K562 (cell line): ENCODE measurements around the gene CITED2. TPM values are rescaled to one million over a fixed set of nuclear protein-coding genes. Genes with fewer than 3 reads are reported as not detected.

Experiments
- BRD4 ChIP-seq: fragments of 200-600 bp; sonication (generic); IDR thresholded peaks from 2 replicates; pipeline ENCODE4 v1.6.1; 2017; ENCODE audit warnings: inconsistent platforms
- ELF4 ChIP-seq: fragments of 450-650 bp; formaldehyde crosslinking; IDR thresholded peaks from 2 replicates; pipeline ENCODE4 v1.4.0; 2022; ENCODE audit warnings: missing genetic modification characterization
- FOXM1 ChIP-seq, 2 experiments: fragments of 450-650 bp in 1 of 2; sonication (generic) in 1 of 2; formaldehyde crosslinking in 1 of 2; IDR thresholded peaks; 2 replicates each; pipeline versions ENCODE4 v1.6.1 to v1.9.0; 2017 to 2022; ENCODE audit warnings: low read depth in 2 of 2, mild to moderate bottlenecking in 2 of 2, missing genetic modification reagents in 1 of 2, moderate library complexity in 1 of 2
- KLF10 ChIP-seq: fragments of 250-450 bp; sonication (Bioruptor Pico); IDR thresholded peaks from 2 replicates; pipeline ENCODE4 v1.6.1; 2021; ENCODE audit warnings: matching md5 sums
- MTA1 ChIP-seq: fragments of 450-650 bp; IDR thresholded peaks from 2 replicates; pipeline ENCODE4 v1.6.1; 2017; ENCODE audit warnings: borderline replicate concordance
- RBBP5 ChIP-seq: fragments of 200-600 bp; sonication (generic); IDR thresholded peaks from 2 replicates; pipeline ENCODE4 v1.6.1; 2012; ENCODE audit warnings: borderline replicate concordance, mild to moderate bottlenecking, low read length, control low read depth, inconsistent platforms; ENCODE audit not compliant: insufficient read depth, poor library complexity, severe bottlenecking
- RFX5 ChIP-seq: IDR thresholded peaks from 2 replicates; pipeline ENCODE4 v1.6.1; 2011; ENCODE audit warnings: low read depth, mild to moderate bottlenecking, improper control_type of control experiment, low read length
- SMARCC2 ChIP-seq: fragments of 450-650 bp; IDR thresholded peaks from 2 replicates; pipeline ENCODE4 v1.6.1; 2017; ENCODE audit warnings: antibody characterized with exemption, moderate library complexity, mild to moderate bottlenecking, low read depth
- SMARCE1 ChIP-seq: fragments of 450-650 bp; IDR thresholded peaks from 2 replicates; pipeline ENCODE4 v1.7.1; 2016; ENCODE audit warnings: mild to moderate bottlenecking
- SPI1 ChIP-seq: IDR thresholded peaks from 2 replicates; pipeline ENCODE4 v1.6.1; 2011; ENCODE audit warnings: low read depth, low read length, control low read depth, borderline replicate concordance
- ZBTB7A ChIP-seq: IDR thresholded peaks from 2 replicates; pipeline ENCODE4 v1.6.1; 2011; ENCODE audit warnings: low read depth, mild to moderate bottlenecking, low read length, moderate library complexity, borderline replicate concordance; ENCODE audit not compliant: control insufficient read depth
- ZBTB8A ChIP-seq: fragments of 450-650 bp; IDR thresholded peaks from 2 replicates; pipeline ENCODE4 v1.6.1; 2018; ENCODE audit warnings: mild to moderate bottlenecking, moderate library complexity; ENCODE audit not compliant: partially characterized antibody
- ZNF282 ChIP-seq: sonication (generic); formaldehyde crosslinking; IDR thresholded peaks from 2 replicates; pipeline ENCODE4 v1.8.1; 2023; ENCODE audit warnings: missing genetic modification reagents
- polyA plus RNA-seq, 8 experiments: library from polyadenylated mRNA; depleted of rRNA in 4 of 8; stranded (reverse) in 5 of 8; unstranded in 3 of 8; fragments of >200 nt; fragmentation: Nextera tagmentation in 2 of 8; fragmentation: Illumina TruSeq in 1 of 8; extraction: Ambion mirVana in 2 of 8; extraction: Trizol in 1 of 8; gene quantifications; 2 replicates each; pipeline versions ENCODE4 v1.2.1 to v1.2.3, GENCODE V29; 2011 to 2014; ENCODE audit warnings: inconsistent platforms in 1 of 8, missing spikeins in 1 of 8
- total RNA-seq, 7 experiments: library from RNA; depleted of rRNA in 6 of 7; stranded (reverse); fragments of >200 nt in 6 of 7; fragmentation: Illumina TruSeq in 2 of 7; extraction: Trizol in 2 of 7; gene quantifications; 2 replicates each; pipeline versions ENCODE4 v1.2.1 to v1.2.3, GENCODE V29; 2011 to 2021; ENCODE audit warnings: low replicate concordance in 1 of 7
- TF ChIP-seq, protein P1 (sequence below): sonication (generic); formaldehyde crosslinking; IDR thresholded peaks from 2 replicates; pipeline ENCODE4 v1.8.0; 2022; ENCODE audit warnings: mild to moderate bottlenecking, missing genetic modification reagents, borderline replicate concordance
- TF ChIP-seq, protein P2 (sequence below): sonication (generic); formaldehyde crosslinking; IDR thresholded peaks from 2 replicates; pipeline ENCODE4 v1.8.0; 2022; ENCODE audit warnings: mild to moderate bottlenecking, missing genetic modification reagents
- TF ChIP-seq, protein P3 (sequence below), 2 experiments: fragments of 450-650 bp in 1 of 2; sonication (generic) in 1 of 2; formaldehyde crosslinking in 1 of 2; IDR thresholded peaks in 1 of 2; conservative IDR thresholded peaks in 1 of 2; 2 replicates each; pipeline versions ENCODE4 v1.6.1 to v1.8.1; 2016 to 2023; ENCODE audit warnings: mild to moderate bottlenecking in 2 of 2, moderate library complexity in 2 of 2, inconsistent platforms in 1 of 2, missing genetic modification reagents in 1 of 2
- TF ChIP-seq, protein P4 (sequence below): sonication (generic); formaldehyde crosslinking; IDR thresholded peaks from 2 replicates; pipeline ENCODE4 v1.8.0; 2022; ENCODE audit warnings: missing genetic modification reagents, mild to moderate bottlenecking, moderate library complexity, borderline replicate concordance

CITED2 gene
- total and polyA plus RNA-seq, 9 of the 15 experiments (the other 6 are each of a cell fraction or from before 2014, with no cell fraction given) = 0.21 to 86.1 (median 17.5) TPM

DNA sequence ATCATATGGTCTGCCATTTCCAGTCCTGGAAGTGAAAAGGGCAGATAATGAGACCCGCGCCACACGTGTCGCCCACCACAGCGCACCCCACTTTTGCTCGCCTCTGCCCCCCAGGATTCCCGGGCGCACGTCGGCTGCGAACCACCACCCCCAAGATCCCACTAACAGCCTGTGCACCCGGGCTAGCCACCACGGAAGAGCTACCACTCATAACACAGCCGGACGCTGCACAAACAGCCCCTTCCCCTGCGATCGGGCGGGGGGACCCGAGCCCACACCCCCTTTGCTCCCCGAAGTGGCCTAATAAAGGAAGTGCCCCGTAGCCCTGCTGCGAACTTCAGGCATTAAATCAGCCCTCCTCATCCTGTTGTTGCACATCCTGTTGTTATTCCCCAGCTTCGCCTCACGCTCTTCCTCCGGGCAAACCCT is 506 bp downstream of the CITED2 start (continued):
- no peak for TF ChIP-seq SMARCC2
- TF ChIP-seq FOXM1 (IDR thresholded peaks at IDR 0.05; ENCODE audit: low read depth) = no peak
- 0 out of 2 replicates have a peak, but pooled peaks have one; percentile 36 for TF ChIP-seq FOXM1 (CRISPR knock-in tag; IDR thresholded peaks at IDR 0.05; ENCODE audit: low read depth)
- peak; percentile 49; the same call in 1 of the 2 replicates for TF ChIP-seq SMARCE1
- peak; percentile 58; the same call in 1 of the 2 replicates for TF ChIP-seq KLF10 (CRISPR knock-in tag)
- TF ChIP-seq ZNF282 (CRISPR knock-in tag) = 0 out of 2 replicates have a peak, but pooled peaks have one; percentile 17
- TF ChIP-seq MTA1 = 0 out of 2 replicates have a peak, but pooled peaks have one; percentile 10
- TF ChIP-seq SPI1 = peak; percentile 70; the same call in 1 of the 2 replicates
- 0 out of 2 replicates have a peak, but pooled peaks have one; percentile 17 for TF ChIP-seq ZBTB7A
- TF ChIP-seq, protein P1, sequence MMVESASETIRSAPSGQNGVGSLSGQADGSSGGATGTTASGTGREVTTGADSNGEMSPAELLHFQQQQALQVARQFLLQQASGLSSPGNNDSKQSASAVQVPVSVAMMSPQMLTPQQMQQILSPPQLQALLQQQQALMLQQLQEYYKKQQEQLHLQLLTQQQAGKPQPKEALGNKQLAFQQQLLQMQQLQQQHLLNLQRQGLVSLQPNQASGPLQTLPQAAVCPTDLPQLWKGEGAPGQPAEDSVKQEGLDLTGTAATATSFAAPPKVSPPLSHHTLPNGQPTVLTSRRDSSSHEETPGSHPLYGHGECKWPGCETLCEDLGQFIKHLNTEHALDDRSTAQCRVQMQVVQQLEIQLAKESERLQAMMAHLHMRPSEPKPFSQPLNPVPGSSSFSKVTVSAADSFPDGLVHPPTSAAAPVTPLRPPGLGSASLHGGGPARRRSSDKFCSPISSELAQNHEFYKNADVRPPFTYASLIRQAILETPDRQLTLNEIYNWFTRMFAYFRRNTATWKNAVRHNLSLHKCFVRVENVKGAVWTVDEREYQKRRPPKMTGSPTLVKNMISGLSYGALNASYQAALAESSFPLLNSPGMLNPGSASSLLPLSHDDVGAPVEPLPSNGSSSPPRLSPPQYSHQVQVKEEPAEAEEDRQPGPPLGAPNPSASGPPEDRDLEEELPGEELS (CRISPR knock-in tag) = peak; percentile 4; the same call in 1 of the 2 replicates
- TF ChIP-seq ELF4 (CRISPR knock-in tag) = peak; percentile 68; the same call in 1 of the 2 replicates
- TF ChIP-seq, protein P2, sequence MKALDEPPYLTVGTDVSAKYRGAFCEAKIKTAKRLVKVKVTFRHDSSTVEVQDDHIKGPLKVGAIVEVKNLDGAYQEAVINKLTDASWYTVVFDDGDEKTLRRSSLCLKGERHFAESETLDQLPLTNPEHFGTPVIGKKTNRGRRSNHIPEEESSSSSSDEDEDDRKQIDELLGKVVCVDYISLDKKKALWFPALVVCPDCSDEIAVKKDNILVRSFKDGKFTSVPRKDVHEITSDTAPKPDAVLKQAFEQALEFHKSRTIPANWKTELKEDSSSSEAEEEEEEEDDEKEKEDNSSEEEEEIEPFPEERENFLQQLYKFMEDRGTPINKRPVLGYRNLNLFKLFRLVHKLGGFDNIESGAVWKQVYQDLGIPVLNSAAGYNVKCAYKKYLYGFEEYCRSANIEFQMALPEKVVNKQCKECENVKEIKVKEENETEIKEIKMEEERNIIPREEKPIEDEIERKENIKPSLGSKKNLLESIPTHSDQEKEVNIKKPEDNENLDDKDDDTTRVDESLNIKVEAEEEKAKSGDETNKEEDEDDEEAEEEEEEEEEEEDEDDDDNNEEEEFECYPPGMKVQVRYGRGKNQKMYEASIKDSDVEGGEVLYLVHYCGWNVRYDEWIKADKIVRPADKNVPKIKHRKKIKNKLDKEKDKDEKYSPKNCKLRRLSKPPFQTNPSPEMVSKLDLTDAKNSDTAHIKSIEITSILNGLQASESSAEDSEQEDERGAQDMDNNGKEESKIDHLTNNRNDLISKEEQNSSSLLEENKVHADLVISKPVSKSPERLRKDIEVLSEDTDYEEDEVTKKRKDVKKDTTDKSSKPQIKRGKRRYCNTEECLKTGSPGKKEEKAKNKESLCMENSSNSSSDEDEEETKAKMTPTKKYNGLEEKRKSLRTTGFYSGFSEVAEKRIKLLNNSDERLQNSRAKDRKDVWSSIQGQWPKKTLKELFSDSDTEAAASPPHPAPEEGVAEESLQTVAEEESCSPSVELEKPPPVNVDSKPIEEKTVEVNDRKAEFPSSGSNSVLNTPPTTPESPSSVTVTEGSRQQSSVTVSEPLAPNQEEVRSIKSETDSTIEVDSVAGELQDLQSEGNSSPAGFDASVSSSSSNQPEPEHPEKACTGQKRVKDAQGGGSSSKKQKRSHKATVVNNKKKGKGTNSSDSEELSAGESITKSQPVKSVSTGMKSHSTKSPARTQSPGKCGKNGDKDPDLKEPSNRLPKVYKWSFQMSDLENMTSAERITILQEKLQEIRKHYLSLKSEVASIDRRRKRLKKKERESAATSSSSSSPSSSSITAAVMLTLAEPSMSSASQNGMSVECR = peak; percentile 14; the same call in 1 of the 2 replicates
- TF ChIP-seq RBBP5 = peak; percentile 44
- TF ChIP-seq RFX5 = no peak
- TF ChIP-seq, protein P3, sequence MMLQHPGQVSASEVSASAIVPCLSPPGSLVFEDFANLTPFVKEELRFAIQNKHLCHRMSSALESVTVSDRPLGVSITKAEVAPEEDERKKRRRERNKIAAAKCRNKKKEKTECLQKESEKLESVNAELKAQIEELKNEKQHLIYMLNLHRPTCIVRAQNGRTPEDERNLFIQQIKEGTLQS (IDR thresholded peaks at IDR 0.05) = no peak
- TF ChIP-seq, protein P3 (CRISPR knock-in tag; conservative IDR thresholded peaks at IDR 0.05) = no peak
- no peak for TF ChIP-seq ZBTB8A
- TF ChIP-seq BRD4 = no peak
- TF ChIP-seq, protein P4, sequence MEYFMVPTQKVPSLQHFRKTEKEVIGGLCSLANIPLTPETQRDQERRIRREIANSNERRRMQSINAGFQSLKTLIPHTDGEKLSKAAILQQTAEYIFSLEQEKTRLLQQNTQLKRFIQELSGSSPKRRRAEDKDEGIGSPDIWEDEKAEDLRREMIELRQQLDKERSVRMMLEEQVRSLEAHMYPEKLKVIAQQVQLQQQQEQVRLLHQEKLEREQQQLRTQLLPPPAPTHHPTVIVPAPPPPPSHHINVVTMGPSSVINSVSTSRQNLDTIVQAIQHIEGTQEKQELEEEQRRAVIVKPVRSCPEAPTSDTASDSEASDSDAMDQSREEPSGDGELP (CRISPR knock-in tag) = no peak
